ENCODE measurements around the gene SMS. TPM values are rescaled to one million over a fixed set of nuclear protein-coding genes. Genes with fewer than 3 reads are reported as not detected.

SMS gene
- total and polyA plus RNA-seq, 10 of the 15 experiments (the other 5 are each of a cell fraction or from before 2014, with no cell fraction given): 55.8 to 156 (median 114) TPM

DNA sequence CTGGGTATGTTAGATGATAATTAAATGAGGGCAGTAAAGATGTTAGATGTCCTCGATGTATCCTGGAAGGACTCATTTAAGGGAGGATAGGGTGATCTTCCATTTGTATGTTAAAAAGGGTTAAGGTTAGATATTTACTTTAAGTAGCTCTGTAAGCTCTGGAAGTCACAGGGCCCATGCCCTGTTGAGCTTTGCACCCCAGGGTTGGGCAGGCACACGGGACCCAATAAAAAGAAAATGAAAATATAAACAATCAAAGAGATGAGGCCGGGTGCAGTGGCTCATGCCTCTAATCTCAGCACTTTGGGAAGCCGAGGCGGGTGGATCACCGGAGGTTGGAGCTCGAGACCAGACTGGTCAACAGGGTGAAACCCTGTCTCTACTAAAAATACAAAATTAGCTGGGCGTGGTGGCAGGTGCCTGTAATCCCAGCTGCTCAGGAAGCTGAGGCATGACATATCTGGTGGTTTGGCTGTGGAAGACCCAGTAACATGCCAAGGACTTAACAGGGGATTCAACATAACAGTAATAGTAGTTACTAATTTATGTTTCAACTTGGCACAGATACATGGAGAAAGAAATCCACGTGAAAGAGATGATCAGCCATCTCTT is 74.7 kb downstream of the SMS start (continued):
- TF ChIP-seq JUND (IDR thresholded peaks at IDR 0.05; ENCODE audit: low read depth, low read length) (no peak), ASH2L (IDR thresholded peaks at IDR 0.05; ENCODE audit: borderline replicate concordance, low read depth) (no peak), ZNF217 (IDR thresholded peaks at IDR 0.05) (no peak), BHLHE40 (IDR thresholded peaks at IDR 0.05; ENCODE audit: borderline replicate concordance in 1 of 2, low read depth in 2 of 2, low read length in 1 of 2) (no peak), NFIC (IDR thresholded peaks at IDR 0.05; ENCODE audit: low read depth, low read length) (no peak), EZH2 (IDR thresholded peaks at IDR 0.05; ENCODE audit: borderline replicate concordance, control insufficient read depth, low read depth, low read length) (no peak), KLF5 (IDR thresholded peaks at IDR 0.05; ENCODE audit: partially characterized antibody) (no peak), CBX3 (IDR thresholded peaks at IDR 0.05; ENCODE audit: borderline replicate concordance, low read depth) (no peak), RELB (IDR thresholded peaks at IDR 0.05; ENCODE audit: low read depth) (no peak)
- TF ChIP-seq, protein P1, sequence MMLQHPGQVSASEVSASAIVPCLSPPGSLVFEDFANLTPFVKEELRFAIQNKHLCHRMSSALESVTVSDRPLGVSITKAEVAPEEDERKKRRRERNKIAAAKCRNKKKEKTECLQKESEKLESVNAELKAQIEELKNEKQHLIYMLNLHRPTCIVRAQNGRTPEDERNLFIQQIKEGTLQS (IDR thresholded peaks at IDR 0.05; ENCODE audit: borderline replicate concordance, extremely low read depth, low read depth, low read length): no peak
